Fibroblast of lung (primary cell): Measurements from ENCODE around the gene GSTM3. TPM values are rescaled to one million over a fixed set of nuclear protein-coding genes. Genes with fewer than 3 reads are reported as not detected.

Experiments used
- DNase-seq, 2 donors: peaks; one replicate each; pipeline versions ENCODE4 v3.0.0 to v3.0.0-alpha.2; 2010; ENCODE audit warnings: low read depth in 2 of 2
- H2AFZ ChIP-seq: 2 replicates; pipeline ENCODE4 v1.5.1; 2012; ENCODE audit warnings: low read length, control low read depth, inconsistent platforms
- H3K27ac ChIP-seq: 2 replicates; pipeline ENCODE4 v1.5.1; 2011; ENCODE audit warnings: low read length, control low read depth; ENCODE audit not compliant: insufficient read depth
- H3K27me3 ChIP-seq: 2 replicates; pipeline ENCODE4 v1.5.1; 2011; ENCODE audit warnings: mild to moderate bottlenecking, low read length; ENCODE audit not compliant: control insufficient read depth, insufficient read depth
- H3K36me3 ChIP-seq: 2 replicates; pipeline ENCODE4 v1.5.1; 2011; ENCODE audit warnings: low read length; ENCODE audit not compliant: control insufficient read depth, insufficient read depth
- H3K4me1 ChIP-seq: 2 replicates; pipeline ENCODE4 v1.5.1; 2011; ENCODE audit warnings: low read length; ENCODE audit not compliant: control insufficient read depth, insufficient read depth; ENCODE audit errors: extremely low read depth
- H3K4me2 ChIP-seq: 2 replicates; pipeline ENCODE4 v1.5.1; 2011; ENCODE audit warnings: low read length, control low read depth; ENCODE audit not compliant: insufficient read depth; ENCODE audit errors: extremely low read depth
- H3K4me3 ChIP-seq, 4 experiments: fragments of 200-600 bp in 1 of 4; sonication (generic) in 1 of 4; replicated peaks in 1 of 4; 2 replicates each; pipeline ENCODE4 v1.5.1; 2011 to 2016; ENCODE audit warnings: low read length in 4 of 4, low read depth in 3 of 4, mild to moderate bottlenecking in 3 of 4, control low read depth in 2 of 4, inconsistent platforms in 1 of 4, mixed read lengths in 1 of 4; ENCODE audit not compliant: insufficient read depth in 1 of 4; ENCODE audit errors: control extremely low read depth in 1 of 4
- H3K79me2 ChIP-seq: 2 replicates; pipeline ENCODE4 v1.5.1; 2012; ENCODE audit warnings: mild to moderate bottlenecking, low read length, inconsistent platforms; ENCODE audit not compliant: control insufficient read depth, insufficient read depth
- H3K9ac ChIP-seq: 2 replicates; pipeline ENCODE4 v1.5.1; 2011; ENCODE audit warnings: mild to moderate bottlenecking, low read length, control low read depth; ENCODE audit not compliant: insufficient read depth
- H3K9me3 ChIP-seq: 2 replicates; pipeline ENCODE4 v1.5.1; 2012; ENCODE audit warnings: low read depth, low read length; ENCODE audit not compliant: control insufficient read depth, insufficient read depth
- H4K20me1 ChIP-seq: 2 replicates; pipeline ENCODE4 v1.5.1; 2011; ENCODE audit warnings: low read length; ENCODE audit not compliant: control insufficient read depth, insufficient read depth; ENCODE audit errors: extremely low read depth
- EZH2 ChIP-seq: IDR thresholded peaks from 2 replicates; pipeline ENCODE4 v1.5.1; 2012; ENCODE audit warnings: low read length, control low read depth, mild to moderate bottlenecking; ENCODE audit errors: missing control alignments
- polyA plus RNA-seq, 2 donors: library from polyadenylated mRNA; depleted of rRNA in 1 of 2; stranded (reverse) in 1 of 2; unstranded in 1 of 2; fragments of >200 nt; gene quantifications; 2 replicates each; pipeline ENCODE4 v1.2.1, GENCODE V29; 2011 to 2012; ENCODE audit warnings: missing spikeins in 1 of 2
- total RNA-seq: library from RNA; depleted of rRNA; stranded (reverse); fragments of >200 nt; gene quantifications from 2 replicates; pipeline ENCODE4 v1.2.1, GENCODE V29; 2014
- TF ChIP-seq, protein P1 (sequence below), 2 donors: IDR thresholded peaks in 1 of 2; conservative IDR thresholded peaks in 1 of 2; 1 replicate in 1 of 2; 2 replicates in 1 of 2; pipeline ENCODE4 v1.5.1; 2011 to 2012; ENCODE audit warnings: low read length in 2 of 2, control low read depth in 1 of 2, inconsistent platforms in 1 of 2, low read depth in 1 of 2, mild to moderate bottlenecking in 1 of 2

GSTM3 gene
- total and polyA plus RNA-seq, 2 donors (not counting 1 experiment from before 2014, with no cell fraction given), result 51.4 to 207 TPM

- Histone ChIP-seq H3K4me1 (no peaks in the 10 kb centered on the region), H3K27me3 (no peaks in the 10 kb centered on the region), H3K9ac (no peak overlapping the region), H3K79me2 (no peaks in the 10 kb centered on the region), H3K4me3 (no peak overlapping the region), H3K4me2 (no peak overlapping the region), H3K27ac (no peak overlapping the region), H2AFZ (no peak overlapping the region), H3K9me3 (no peaks in the 10 kb centered on the region), H3K36me3 (no peaks in the 10 kb centered on the region), H4K20me1 (no peaks in the 10 kb centered on the region)
- TF ChIP-seq EZH2, result no peak
- TF ChIP-seq, protein P1, sequence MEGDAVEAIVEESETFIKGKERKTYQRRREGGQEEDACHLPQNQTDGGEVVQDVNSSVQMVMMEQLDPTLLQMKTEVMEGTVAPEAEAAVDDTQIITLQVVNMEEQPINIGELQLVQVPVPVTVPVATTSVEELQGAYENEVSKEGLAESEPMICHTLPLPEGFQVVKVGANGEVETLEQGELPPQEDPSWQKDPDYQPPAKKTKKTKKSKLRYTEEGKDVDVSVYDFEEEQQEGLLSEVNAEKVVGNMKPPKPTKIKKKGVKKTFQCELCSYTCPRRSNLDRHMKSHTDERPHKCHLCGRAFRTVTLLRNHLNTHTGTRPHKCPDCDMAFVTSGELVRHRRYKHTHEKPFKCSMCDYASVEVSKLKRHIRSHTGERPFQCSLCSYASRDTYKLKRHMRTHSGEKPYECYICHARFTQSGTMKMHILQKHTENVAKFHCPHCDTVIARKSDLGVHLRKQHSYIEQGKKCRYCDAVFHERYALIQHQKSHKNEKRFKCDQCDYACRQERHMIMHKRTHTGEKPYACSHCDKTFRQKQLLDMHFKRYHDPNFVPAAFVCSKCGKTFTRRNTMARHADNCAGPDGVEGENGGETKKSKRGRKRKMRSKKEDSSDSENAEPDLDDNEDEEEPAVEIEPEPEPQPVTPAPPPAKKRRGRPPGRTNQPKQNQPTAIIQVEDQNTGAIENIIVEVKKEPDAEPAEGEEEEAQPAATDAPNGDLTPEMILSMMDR (conservative IDR thresholded peaks at IDR 0.05 in 1 of 2, IDR thresholded peaks at IDR 0.05 in 1 of 2; ENCODE audit: low read depth in 1 of 2, low read length in 2 of 2), result no peak
- DNase-seq, result no peak
Measured at GRCh38 chr1:109721971-109722370, 18.9 kb downstream of the GSTM3 start.

DNA sequence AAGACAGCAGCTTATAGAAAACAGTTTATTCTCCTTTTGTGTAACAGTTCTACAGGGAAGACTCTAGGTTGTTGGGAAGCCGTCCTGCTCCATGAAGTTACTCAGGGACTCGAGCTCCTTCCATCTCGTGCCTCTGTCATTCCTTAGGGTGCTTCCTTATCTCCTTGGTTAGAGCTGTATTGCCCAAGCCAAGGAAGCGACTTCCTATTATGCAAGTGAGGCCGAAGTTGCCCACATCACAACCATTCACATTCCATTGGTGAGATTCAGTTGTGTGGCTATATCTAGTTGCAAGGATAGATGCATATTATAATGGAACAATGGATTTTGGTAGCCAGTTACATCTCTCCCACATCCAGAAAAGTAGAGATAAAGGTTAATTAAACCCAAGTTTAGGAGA is 19.8 kb downstream of the GSTM3 start:
- peak in 1 of 2 donors; percentile 17 for DNase-seq
- H3K9me3 ChIP-seq, result no peaks in the 10 kb centered on the region

GRCh38 chr1:109719337-109719837 is 21.5 kb downstream of the GSTM3 start:
- H3K9me3 ChIP-seq, result no peaks in the 10 kb centered on the region
- no peaks in the 10 kb centered on the region for H3K27me3 ChIP-seq
- H4K20me1 ChIP-seq, result no peaks in the 10 kb centered on the region
- H3K36me3 ChIP-seq, result no peaks in the 10 kb centered on the region
- no peaks in the 10 kb centered on the region for H3K79me2 ChIP-seq
- no peak for TF ChIP-seq EZH2
- TF ChIP-seq, protein P1 (conservative IDR thresholded peaks at IDR 0.05 in 1 of 2, IDR thresholded peaks at IDR 0.05 in 1 of 2; ENCODE audit: low read depth in 1 of 2, low read length in 2 of 2), result no peak
- H3K4me2 ChIP-seq, result no peak overlapping the region
- peak overlapping the region; percentile 1 for H3K27ac ChIP-seq
- H3K4me1 ChIP-seq, result no peaks in the 10 kb centered on the region
- no peak overlapping the region for H3K4me3 ChIP-seq
- H2AFZ ChIP-seq, result no peak overlapping the region
- H3K9ac ChIP-seq, result no peak overlapping the region
- DNase-seq, result peak; percentile 51 to 70

More for the DNA sequence above, 19.8 kb downstream of the GSTM3 start:
- Histone ChIP-seq H4K20me1 (no peaks in the 10 kb centered on the region), H3K4me2 (no peak overlapping the region), H3K27ac (no peak overlapping the region), H3K36me3 (no peaks in the 10 kb centered on the region), H3K79me2 (no peaks in the 10 kb centered on the region), H3K9ac (no peak overlapping the region), H3K4me3 (no peak overlapping the region), H3K4me1 (no peaks in the 10 kb centered on the region), H3K27me3 (no peaks in the 10 kb centered on the region), H2AFZ (no peak overlapping the region)
- TF ChIP-seq, protein P1 (conservative IDR thresholded peaks at IDR 0.05 in 1 of 2, IDR thresholded peaks at IDR 0.05 in 1 of 2; ENCODE audit: low read depth in 1 of 2, low read length in 2 of 2), result no peak
- TF ChIP-seq EZH2, result no peak
